Stimulated activated effector memory CD8-positive, alpha-beta T cell treated with anti-CD3 and anti-CD28 coated beads, Interleukin-12 subunit alpha, Interleukin-12 subunit beta, amount 100 ng/mL, for 72 hours (primary cell): ENCODE measurements around the gene CRADD.
A peak's percentile ranks its signal among the peaks of the same experiment; 100 is the strongest.

ENCODE experiments used
- ATAC-seq: fragments of 150-1000 bp; cut with Tn5 transposase; 2 replicates; pipeline ENCODE4 v1.10.0; 2021
- DNase-seq, 2 donors: peaks; one replicate each; pipeline ENCODE4 v3.0.0; 2021 to 2022; ENCODE audit warnings: low spot score in 2 of 2
- H3K27ac Mint-ChIP-seq: one replicate; pipeline ENCODE4 v1.8.0; 2022; ENCODE audit warnings: mild to moderate bottlenecking, mixed read lengths
- H3K36me3 Mint-ChIP-seq: one replicate; pipeline ENCODE4 v1.8.0; 2022; ENCODE audit warnings: mild to moderate bottlenecking, mixed read lengths
- H3K4me1 Mint-ChIP-seq: one replicate; pipeline ENCODE4 v1.8.0; 2022; ENCODE audit warnings: mixed read lengths
- H3K4me3 Mint-ChIP-seq: one replicate; pipeline ENCODE4 v1.8.0; 2022; ENCODE audit warnings: mild to moderate bottlenecking, mixed read lengths
- H3K9me3 Mint-ChIP-seq: one replicate; pipeline ENCODE4 v1.8.0; 2022; ENCODE audit warnings: mixed read lengths

Gene CRADD

GRCh38 chr12:93886533-93887511, 209.6 kb downstream of the CRADD start:
- Mint-ChIP-seq H3K27ac (no peak overlapping the region), H3K4me1 (no peaks in the 10 kb centered on the region), H3K36me3 (no peaks in the 10 kb centered on the region)

DNA sequence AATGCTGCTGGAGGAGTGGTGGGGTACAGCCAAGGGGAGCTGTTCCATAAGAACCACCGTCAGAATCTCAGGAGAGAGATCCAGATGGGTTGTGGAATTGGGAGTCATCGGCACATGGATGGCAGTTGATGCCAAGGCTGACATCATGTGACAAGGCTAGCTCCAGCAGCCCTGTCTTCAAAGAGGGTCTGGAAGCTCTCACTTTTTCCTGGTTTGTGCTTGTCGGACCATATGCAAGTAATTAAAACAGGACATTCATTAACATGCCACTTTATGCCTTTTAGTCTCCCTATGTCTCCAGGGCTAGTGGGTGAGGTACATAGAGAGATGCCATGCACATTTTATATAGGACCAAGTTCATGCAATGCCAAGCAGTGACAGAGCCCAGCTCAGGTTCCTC, 211.8 kb downstream of the CRADD start:
- Mint-ChIP-seq H3K4me1 (no peaks in the 10 kb centered on the region), H3K4me3 (no peak overlapping the region)

More at GRCh38 chr12:93886533-93887511, 209.6 kb downstream of the CRADD start:
- DNase-seq: peak in 1 of 2 donors; percentile 13
- H3K4me3 Mint-ChIP-seq: no peak overlapping the region
- no peak for ATAC-seq
- no peaks in the 10 kb centered on the region for H3K9me3 Mint-ChIP-seq

DNA sequence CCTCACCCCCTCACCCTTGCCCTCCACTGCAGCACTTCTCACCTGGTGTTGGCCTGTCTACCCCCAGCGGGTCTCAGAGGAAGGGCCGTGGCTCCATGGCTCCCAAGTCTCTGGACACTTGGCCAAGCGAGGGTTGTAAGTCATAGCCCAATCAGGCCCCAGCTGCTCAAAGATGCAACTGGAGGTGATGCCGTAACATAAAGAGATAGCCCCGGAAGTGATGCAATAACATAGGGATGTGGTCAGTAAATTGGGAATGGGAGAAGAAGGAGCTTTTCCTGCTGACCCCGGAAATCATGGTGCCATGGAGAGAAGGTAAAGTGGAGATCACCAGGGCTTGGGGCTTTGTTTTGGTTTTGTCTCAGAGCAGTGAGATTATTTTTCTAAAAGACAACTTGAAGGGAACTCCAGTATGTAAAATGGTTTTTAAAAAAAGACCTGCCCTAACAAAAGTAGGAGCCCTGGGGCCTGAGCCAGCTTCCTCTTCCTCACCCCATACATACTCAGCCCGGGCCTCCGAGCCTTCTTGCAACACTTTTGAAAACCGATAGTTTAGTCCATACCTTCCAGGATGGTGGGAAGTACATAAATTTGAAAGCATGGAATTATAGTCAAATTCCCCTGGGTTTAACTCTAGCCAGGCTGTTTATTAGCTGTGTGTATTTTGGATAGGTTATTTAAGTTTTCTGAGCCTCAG, 212.5 kb downstream of the CRADD start:
- DNase-seq: no peak
- Mint-ChIP-seq H3K27ac (no peak overlapping the region), H3K4me1 (no peaks in the 10 kb centered on the region), H3K9me3 (no peaks in the 10 kb centered on the region), H3K4me3 (no peak overlapping the region), H3K36me3 (no peaks in the 10 kb centered on the region)
- no peak for ATAC-seq

More for the DNA sequence above, 211.8 kb downstream of the CRADD start:
- Mint-ChIP-seq H3K27ac (no peak overlapping the region), H3K9me3 (no peaks in the 10 kb centered on the region), H3K36me3 (no peaks in the 10 kb centered on the region)
- ATAC-seq (no peak), DNase-seq (no peak)

DNA sequence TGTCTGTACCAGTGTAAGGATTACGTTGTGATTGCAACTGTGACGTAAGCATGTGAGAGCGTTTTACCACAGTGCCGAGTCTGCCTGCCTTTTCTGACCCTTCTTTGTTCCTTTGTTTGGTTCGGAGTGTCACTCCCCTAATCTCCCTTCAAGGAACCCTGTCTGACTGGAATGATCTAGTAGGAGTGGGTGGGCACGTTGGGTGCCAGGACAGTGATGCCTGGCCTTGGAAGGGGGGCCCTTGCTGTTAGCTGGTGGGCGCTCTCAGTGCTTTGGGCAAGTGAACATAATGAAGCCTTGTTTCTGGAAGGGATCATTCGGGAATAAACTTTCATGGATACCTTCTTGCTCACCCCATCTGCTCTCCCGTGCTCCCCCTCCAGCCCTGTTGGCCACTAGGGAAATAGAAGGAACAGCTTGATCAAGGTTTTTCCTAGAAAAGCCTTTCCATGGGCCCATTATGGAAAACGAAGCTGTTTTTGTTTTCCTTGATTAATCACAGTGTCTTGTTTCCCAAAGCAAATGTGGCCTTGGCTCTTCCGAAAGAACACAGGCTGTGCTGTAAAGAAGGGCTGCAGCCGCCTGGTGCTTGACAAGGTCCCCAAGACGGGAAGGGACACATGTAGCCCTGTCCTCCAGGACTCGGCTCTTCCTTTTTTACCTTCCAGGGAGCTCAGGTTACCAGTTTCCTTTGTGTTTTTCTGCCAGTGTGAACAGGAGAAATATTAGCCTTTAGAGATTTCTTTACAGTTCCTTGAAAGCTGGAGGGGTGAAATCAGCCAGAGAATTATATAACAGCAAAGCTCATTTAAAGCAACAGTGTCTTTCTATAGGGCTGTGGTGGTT, 215.5 kb downstream of the CRADD start:
- ATAC-seq (no peak), DNase-seq (no peak)
- no peaks in the 10 kb centered on the region for H3K36me3 Mint-ChIP-seq
- H3K4me1 Mint-ChIP-seq: no peaks in the 10 kb centered on the region
- no peak overlapping the region for H3K27ac Mint-ChIP-seq
- H3K4me3 Mint-ChIP-seq: no peak overlapping the region
- no peaks in the 10 kb centered on the region for H3K9me3 Mint-ChIP-seq

DNA sequence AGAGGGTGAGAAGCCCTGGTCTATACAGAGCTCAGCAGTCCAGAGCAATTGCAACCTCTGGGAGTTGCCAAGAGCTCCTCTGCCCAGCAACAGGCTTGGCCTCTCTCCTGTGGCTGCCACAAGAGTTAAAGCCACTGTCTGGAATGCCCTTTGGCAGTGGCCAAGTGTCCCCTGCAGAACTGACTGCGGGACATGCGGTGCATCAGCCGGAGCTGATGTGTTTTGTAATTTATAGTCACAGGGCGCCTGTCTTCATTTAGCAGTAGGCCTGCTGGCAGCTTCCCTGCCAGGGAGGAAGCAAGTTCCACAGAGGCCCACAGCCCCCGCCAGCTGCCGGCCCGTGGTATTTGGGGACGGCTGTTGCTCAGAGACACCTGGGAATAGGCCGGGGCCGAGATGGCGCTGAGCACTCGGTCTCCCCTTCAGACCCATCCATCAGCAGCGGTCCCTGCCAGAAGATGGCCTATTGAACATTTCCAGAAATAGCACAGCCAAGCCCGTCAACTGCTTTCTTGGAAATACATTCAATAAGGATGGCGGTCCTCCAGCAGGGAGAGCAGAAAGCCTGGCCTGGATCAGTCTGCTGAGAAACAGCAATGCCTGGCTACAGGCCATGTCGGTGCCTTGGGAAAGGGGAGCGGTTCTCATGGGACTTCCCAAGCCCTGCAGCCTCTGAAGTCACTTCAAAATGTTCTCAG, 217.4 kb downstream of the CRADD start:
- H3K27ac Mint-ChIP-seq: no peak overlapping the region
- H3K36me3 Mint-ChIP-seq: no peaks in the 10 kb centered on the region
- no peak for DNase-seq
- no peaks in the 10 kb centered on the region for H3K4me1 Mint-ChIP-seq
- no peaks in the 10 kb centered on the region for H3K9me3 Mint-ChIP-seq
- no peak overlapping the region for H3K4me3 Mint-ChIP-seq
- no peak for ATAC-seq

GRCh38 chr12:93895089-93895445, 217.9 kb downstream of the CRADD start:
- no peak overlapping the region for H3K4me3 Mint-ChIP-seq
- no peaks in the 10 kb centered on the region for H3K36me3 Mint-ChIP-seq
- DNase-seq: no peak
- ATAC-seq: no peak
- no peaks in the 10 kb centered on the region for H3K9me3 Mint-ChIP-seq
- no peak overlapping the region for H3K27ac Mint-ChIP-seq
- no peaks in the 10 kb centered on the region for H3K4me1 Mint-ChIP-seq

- ATAC-seq: peak; percentile 39
- Mint-ChIP-seq H3K4me1 (no peaks in the 10 kb centered on the region), H3K9me3 (no peaks in the 10 kb centered on the region), H3K27ac (no peak overlapping the region), H3K4me3 (no peak overlapping the region), H3K36me3 (no peaks in the 10 kb centered on the region)
- DNase-seq: no peak
Measured at GRCh38 chr12:93896427-93896826, 219.3 kb downstream of the CRADD start.

DNA sequence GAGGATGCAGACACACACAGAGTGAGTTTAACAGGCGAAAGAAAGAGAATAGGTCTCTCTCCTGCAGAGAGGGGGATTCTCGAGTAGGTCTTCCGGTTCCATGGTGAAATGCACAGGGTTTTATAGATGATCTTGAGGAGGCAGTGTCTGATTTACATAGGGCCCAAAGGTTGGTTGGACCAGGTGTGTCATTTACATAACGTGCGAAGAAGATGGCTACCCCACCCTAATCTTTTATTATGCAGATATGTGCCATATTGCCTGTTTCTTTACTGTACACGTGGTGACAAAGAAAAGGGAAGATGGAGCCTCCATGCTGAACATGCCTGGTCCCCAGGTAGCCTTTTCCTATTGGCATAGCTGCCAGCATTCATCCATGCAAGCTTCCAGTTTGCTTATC, 219.8 kb downstream of the CRADD start:
- no peak overlapping the region for H3K27ac Mint-ChIP-seq
- no peaks in the 10 kb centered on the region for H3K36me3 Mint-ChIP-seq
- DNase-seq: no peak
- ATAC-seq: no peak
- H3K9me3 Mint-ChIP-seq: no peaks in the 10 kb centered on the region
- H3K4me3 Mint-ChIP-seq: no peak overlapping the region
- H3K4me1 Mint-ChIP-seq: no peaks in the 10 kb centered on the region

DNA sequence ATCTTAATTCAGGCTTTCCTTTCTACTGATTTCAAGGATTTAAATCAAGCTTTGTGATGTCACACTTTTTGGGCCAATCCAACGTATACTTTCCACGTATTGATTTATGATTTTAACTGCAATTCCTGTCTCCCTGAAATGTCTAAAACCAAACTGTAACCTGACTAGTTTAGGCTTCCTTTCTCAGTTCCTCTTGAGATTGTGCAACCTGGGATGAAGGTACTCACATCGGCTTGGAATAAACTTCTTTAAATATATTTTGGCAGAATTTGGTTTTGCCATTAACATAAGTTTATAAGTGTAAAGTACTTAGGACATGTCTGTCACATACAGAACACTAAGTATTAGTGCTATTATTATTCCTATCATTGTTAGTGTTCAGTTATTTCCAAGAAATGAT, 224.6 kb downstream of the CRADD start:
- ATAC-seq (no peak), DNase-seq (no peak)
- H3K4me1 Mint-ChIP-seq: no peaks in the 10 kb centered on the region
- H3K9me3 Mint-ChIP-seq: no peaks in the 10 kb centered on the region
- no peak overlapping the region for H3K4me3 Mint-ChIP-seq
- no peak overlapping the region for H3K27ac Mint-ChIP-seq
- H3K36me3 Mint-ChIP-seq: no peaks in the 10 kb centered on the region

DNA sequence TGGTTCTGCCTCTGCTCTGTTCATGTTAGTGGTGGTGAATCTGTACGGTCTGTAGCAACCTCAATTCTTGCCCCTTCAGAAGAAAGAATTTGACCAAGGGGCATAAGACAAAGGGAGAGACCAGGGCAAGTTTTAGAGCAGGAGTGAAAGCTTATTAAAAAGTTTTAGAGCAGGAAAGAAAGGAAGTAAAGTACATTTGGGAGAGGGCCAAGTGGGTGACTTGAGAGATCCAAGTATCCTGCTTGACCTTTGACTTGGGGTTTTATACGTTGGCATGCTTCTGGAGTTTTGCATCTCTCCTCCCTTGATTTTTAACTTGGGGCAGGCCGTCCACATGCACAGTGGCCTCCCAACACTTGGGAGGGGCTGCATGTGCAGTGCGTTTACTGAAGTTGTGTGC, 225.0 kb downstream of the CRADD start:
- DNase-seq (no peak), ATAC-seq (no peak)
- Mint-ChIP-seq H3K4me1 (no peaks in the 10 kb centered on the region), H3K27ac (no peak overlapping the region), H3K36me3 (no peaks in the 10 kb centered on the region), H3K9me3 (no peaks in the 10 kb centered on the region), H3K4me3 (no peak overlapping the region)

DNA sequence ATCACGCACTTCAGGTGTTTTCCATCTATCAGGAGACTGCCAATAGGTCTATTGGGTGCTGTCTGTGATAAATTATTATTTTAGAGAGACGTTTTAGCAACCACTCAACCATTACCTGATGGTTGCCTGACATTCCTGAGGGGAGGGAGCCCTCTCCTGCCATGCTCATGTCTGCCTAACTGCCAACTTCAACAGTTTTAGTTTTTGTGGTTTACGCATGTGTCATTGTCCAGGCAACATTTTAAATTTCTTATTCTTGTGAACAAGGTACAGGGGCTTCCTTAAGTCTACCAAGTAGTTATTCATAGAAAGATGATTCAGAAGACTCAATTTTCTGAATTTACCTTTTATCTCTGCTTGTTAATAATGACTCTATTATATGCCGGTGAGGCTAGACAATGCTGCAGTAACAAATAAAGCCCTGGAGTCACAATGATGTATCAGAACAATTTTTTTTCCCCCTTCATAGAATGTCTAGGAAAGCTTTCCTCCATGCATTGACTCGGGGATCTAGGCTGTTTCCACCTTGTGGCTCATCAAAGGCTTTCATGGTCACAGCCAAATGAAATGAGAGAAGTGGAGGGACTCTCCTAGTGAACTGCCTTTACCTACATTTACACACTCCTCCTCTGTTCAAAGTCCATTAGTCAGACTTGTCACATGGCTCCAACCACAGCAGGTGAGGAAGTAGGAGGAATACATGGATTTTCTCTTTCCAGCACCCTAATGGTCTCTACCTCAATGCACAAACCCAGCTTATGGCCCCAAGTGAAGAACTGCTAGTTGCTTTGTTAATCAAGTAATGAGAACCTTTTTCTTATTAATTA, 225.8 kb downstream of the CRADD start:
- no peak overlapping the region for H3K4me3 Mint-ChIP-seq
- no peaks in the 10 kb centered on the region for H3K4me1 Mint-ChIP-seq
- no peaks in the 10 kb centered on the region for H3K36me3 Mint-ChIP-seq
- H3K27ac Mint-ChIP-seq: no peak overlapping the region
- no peak for ATAC-seq
- DNase-seq: no peak
- no peaks in the 10 kb centered on the region for H3K9me3 Mint-ChIP-seq

- no peak for ATAC-seq
- H3K36me3 Mint-ChIP-seq: no peaks in the 10 kb centered on the region
- no peaks in the 10 kb centered on the region for H3K9me3 Mint-ChIP-seq
- H3K27ac Mint-ChIP-seq: no peak overlapping the region
- no peak for DNase-seq
- no peaks in the 10 kb centered on the region for H3K4me1 Mint-ChIP-seq
- H3K4me3 Mint-ChIP-seq: no peak overlapping the region
Measured at GRCh38 chr12:93904124-93904523, 226.9 kb downstream of the CRADD start.

- DNase-seq (no peak), ATAC-seq (no peak)
- peaks cover 1% of the 10 kb centered on the region for H3K9me3 Mint-ChIP-seq
- H3K4me1 Mint-ChIP-seq: no peaks in the 10 kb centered on the region
- no peak overlapping the region for H3K4me3 Mint-ChIP-seq
- no peaks in the 10 kb centered on the region for H3K36me3 Mint-ChIP-seq
- no peak overlapping the region for H3K27ac Mint-ChIP-seq
Measured at GRCh38 chr12:93908264-93908663, 231.1 kb downstream of the CRADD start.

DNA sequence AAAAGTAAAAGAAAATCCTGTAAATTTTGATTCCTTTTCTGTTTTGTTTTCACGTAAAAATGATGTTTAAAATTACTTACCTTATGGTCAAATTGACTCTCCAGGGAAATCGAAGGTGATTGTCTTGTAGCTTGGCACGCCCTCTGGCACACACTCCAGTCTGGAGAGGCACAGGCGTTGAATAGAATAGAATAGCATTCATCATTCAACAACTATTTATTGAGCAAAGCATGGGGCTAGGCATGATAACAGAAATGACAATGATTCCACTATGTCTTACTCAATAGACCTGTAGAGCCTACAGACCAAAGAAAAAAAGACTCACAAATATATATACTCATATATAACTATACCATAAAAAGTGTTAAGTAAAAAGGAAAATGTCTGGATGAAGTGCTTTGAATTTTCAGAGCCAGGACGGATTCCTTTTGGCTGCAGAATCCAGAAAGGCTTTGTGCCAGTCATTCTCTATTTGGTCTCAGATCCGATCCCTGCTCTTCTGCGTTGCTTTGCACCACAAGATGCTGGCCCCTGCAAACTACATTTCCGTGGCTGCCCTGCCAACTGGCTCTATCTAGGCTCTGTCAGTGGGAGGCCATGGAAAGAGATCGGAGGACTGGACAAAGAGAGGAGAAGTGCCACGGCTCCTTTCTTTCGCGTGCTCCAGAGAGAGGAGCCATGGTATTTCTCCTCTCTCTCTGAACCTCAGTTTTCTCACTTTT, 231.8 kb downstream of the CRADD start:
- Mint-ChIP-seq H3K4me1 (no peaks in the 10 kb centered on the region), H3K4me3 (no peak overlapping the region), H3K9me3 (peaks cover 3% of the 10 kb centered on the region), H3K27ac (no peak overlapping the region), H3K36me3 (no peaks in the 10 kb centered on the region)
- DNase-seq: no peak
- ATAC-seq: no peak
